Kidney (tissue), 14 donors: ENCODE measurements around the gene TSHZ2. TPM values are rescaled to one million over a fixed set of nuclear protein-coding genes. Genes with fewer than 3 reads are reported as not detected.

Experiments used
- DNase-seq, 5 donors: peaks; one replicate each; pipeline ENCODE4 v3.0.0-alpha.2; 2013 to 2020
- FAIRE-seq: peaks from 2 replicates; lab custom pipeline; 2012; peaks lifted over from hg19 to GRCh38; lab: Jason Lieb, UNC
- H3K27ac ChIP-seq, 2 donors: one replicate each; pipeline ENCODE4 v1.7.0; 2013; ENCODE audit warnings: low read depth in 2 of 2, low read length in 2 of 2, inconsistent platforms in 1 of 2
- H3K27me3 ChIP-seq: one replicate; pipeline ENCODE4 v1.7.1; 2013; ENCODE audit warnings: low read length, inconsistent platforms; ENCODE audit not compliant: control insufficient read depth, insufficient read depth
- H3K36me3 ChIP-seq, 3 donors: one replicate each; pipeline versions ENCODE4 v1.7.0 to v1.7.1; 2013; ENCODE audit warnings: low read length in 3 of 3, control low read depth in 1 of 3, inconsistent platforms in 1 of 3; ENCODE audit not compliant: insufficient read depth in 3 of 3, control insufficient read depth in 2 of 3
- H3K4me1 ChIP-seq, 3 donors: one replicate each; pipeline versions ENCODE4 v1.7.0 to v1.7.1; 2013; ENCODE audit warnings: low read length in 3 of 3, inconsistent platforms in 1 of 3, low read depth in 1 of 3; ENCODE audit not compliant: control insufficient read depth in 2 of 3, insufficient read depth in 2 of 3
- H3K4me3 ChIP-seq, 3 donors: one replicate each; pipeline versions ENCODE4 v1.7.0 to v1.8.1; 2013; ENCODE audit warnings: low read length in 3 of 3, control low read depth in 1 of 3, inconsistent platforms in 1 of 3
- H3K9ac ChIP-seq, 3 donors: one replicate each; pipeline versions ENCODE4 v1.7.0 to v1.7.1; 2013; ENCODE audit warnings: low read length in 3 of 3, control low read depth in 1 of 3, inconsistent platforms in 1 of 3
- H3K9me3 ChIP-seq, 3 donors: one replicate each; pipeline versions ENCODE4 v1.7.0 to v1.7.1; 2013; ENCODE audit warnings: low read length in 3 of 3, control low read depth in 1 of 3, inconsistent platforms in 1 of 3; ENCODE audit not compliant: control insufficient read depth in 2 of 3, insufficient read depth in 1 of 3
- intact Hi-C: fragments of 100-400 bp; cut with DNase I; formaldehyde crosslinking; loops from one replicate; pipeline ENCODE4 v1.11.1; 2022
- polyA plus RNA-seq: library from polyadenylated mRNA; stranded (reverse); fragments of 350-450 nt; fragmentation: Illumina TruSeq; extraction: RNeasy Lipid Tissue Mini Kit (QIAGEN cat#74804); gene quantifications from one replicate; pipeline ENCODE4 v1.2.3, GENCODE V29; 2014; ENCODE audit warnings: low read depth, low replicate concordance; ENCODE audit not compliant: insufficient read depth
- total RNA-seq: library from RNA; stranded (reverse); fragmentation: NEBNext Ultra II Directional; extraction: Animal tissue kit (Norgen Biotek cat#: 25700); gene quantifications from one replicate; pipeline ENCODE4 v1.2.1, GENCODE V29; 2021
- TF ChIP-seq, protein P1 (sequence below): IDR thresholded peaks from 3 replicates; pipeline ENCODE4 v1.5.1; 2012; ENCODE audit warnings: mild to moderate bottlenecking, moderate library complexity, borderline replicate concordance; ENCODE audit not compliant: insufficient read depth; ENCODE audit errors: extremely low read depth
- donor health status: control.
- donor health status: control.
- donor health status: control.
- donor health status: control.
- donor health status: control.
- donor health status: DM: yes; HTN: yes; CAD: no.
- donor health status: Normal renal cell carcinoma (clear cell type).

Gene TSHZ2
- total and polyA plus RNA-seq, 2 donors from 2014 or later, result 0.86 to 15.5 TPM

DNA sequence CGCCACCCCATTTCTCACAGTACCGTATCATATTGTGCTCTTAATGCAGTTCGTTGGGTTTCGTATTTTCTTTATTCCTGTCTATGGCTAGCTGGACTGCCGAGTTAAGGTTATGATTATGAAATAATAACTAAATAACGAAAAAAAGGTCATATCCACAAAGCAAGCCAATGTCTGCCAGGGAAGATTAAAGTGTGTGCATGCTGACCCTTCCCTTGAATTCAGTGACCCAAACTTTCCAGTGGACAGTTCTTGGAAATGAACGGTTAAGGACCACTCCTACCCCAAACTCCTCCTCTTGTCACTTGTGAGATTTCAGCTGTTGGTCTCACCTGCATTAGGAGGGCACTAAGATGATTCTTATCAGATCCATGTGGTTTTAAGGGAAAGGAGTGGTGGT is 449.9 kb downstream of the TSHZ2 start:
- TF ChIP-seq, protein P1, sequence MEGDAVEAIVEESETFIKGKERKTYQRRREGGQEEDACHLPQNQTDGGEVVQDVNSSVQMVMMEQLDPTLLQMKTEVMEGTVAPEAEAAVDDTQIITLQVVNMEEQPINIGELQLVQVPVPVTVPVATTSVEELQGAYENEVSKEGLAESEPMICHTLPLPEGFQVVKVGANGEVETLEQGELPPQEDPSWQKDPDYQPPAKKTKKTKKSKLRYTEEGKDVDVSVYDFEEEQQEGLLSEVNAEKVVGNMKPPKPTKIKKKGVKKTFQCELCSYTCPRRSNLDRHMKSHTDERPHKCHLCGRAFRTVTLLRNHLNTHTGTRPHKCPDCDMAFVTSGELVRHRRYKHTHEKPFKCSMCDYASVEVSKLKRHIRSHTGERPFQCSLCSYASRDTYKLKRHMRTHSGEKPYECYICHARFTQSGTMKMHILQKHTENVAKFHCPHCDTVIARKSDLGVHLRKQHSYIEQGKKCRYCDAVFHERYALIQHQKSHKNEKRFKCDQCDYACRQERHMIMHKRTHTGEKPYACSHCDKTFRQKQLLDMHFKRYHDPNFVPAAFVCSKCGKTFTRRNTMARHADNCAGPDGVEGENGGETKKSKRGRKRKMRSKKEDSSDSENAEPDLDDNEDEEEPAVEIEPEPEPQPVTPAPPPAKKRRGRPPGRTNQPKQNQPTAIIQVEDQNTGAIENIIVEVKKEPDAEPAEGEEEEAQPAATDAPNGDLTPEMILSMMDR, result no peak
- no peak for DNase-seq
- Histone ChIP-seq H3K27ac (no peak overlapping the region), H3K27me3 (no peaks in the 10 kb centered on the region), H3K4me3 (no peak overlapping the region), H3K9me3 (no peaks in the 10 kb centered on the region), H3K36me3 (no peaks in the 10 kb centered on the region), H3K9ac (no peak overlapping the region), H3K4me1 (no peaks in the 10 kb centered on the region)
- FAIRE-seq, result no peak
- intact Hi-C loops, result no loop called here

DNA sequence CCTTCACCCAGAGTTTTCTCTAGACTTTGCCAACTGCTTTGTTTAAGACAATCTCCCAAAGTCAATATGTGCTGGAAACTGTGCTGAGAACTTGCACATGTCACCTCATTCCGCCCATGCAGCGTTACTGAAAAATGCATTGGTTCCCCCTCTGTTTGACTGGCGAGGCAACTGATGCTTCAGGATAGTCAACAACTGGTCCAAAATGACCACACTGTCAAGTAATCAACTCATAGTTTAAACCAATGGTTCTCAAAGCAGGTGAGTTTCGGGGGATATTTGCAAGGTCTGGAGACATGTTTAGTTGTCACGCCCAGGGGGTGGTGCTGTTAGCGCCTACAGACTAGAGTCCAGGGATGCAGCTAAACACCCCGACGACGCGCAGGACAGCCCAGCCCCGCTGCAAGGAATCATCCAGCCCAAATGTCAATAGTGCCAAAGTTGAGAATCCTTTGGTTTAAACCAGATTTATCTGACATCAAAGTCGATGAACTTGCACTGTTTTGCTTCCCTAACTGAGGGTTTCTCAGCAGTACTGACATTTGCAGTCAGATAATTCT is 451.5 kb downstream of the TSHZ2 start:
- Histone ChIP-seq H3K4me3 (no peak overlapping the region), H3K27me3 (no peaks in the 10 kb centered on the region), H3K9me3 (no peaks in the 10 kb centered on the region), H3K4me1 (no peaks in the 10 kb centered on the region), H3K27ac (no peak overlapping the region), H3K36me3 (no peaks in the 10 kb centered on the region), H3K9ac (no peak overlapping the region)
- DNase-seq (no peak), FAIRE-seq (no peak)
- TF ChIP-seq, protein P1, result no peak
- intact Hi-C loops, result no loop called here

DNA sequence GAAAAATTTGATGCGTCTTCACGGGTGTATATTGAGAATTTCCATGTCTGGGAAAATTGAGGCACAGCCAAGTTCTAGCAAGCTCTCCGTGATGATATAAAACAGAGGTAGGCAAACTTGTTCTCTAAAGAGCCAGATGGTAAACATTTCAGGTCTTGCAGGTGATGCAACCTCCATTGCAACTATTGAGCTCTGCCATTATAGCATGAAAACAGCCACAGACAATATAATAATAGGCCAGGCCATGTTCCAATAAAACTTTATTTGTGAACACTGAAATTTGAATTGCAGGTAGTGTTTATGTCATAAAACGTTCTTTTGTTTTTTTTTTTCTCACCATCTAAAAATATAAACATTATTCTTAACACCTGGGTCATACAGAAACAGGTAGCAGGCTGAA is 453.3 kb downstream of the TSHZ2 start:
- intact Hi-C loops, result no loop called here
- H3K27ac ChIP-seq, result no peak overlapping the region

More for the DNA sequence above, 453.3 kb downstream of the TSHZ2 start:
- Histone ChIP-seq H3K27me3 (no peaks in the 10 kb centered on the region), H3K9me3 (no peaks in the 10 kb centered on the region), H3K4me3 (no peak overlapping the region), H3K36me3 (no peaks in the 10 kb centered on the region), H3K4me1 (no peaks in the 10 kb centered on the region), H3K9ac (no peak overlapping the region)
- TF ChIP-seq, protein P1, result no peak
- FAIRE-seq (no peak), DNase-seq (no peak)
